GM12878 (cell line): ENCODE measurements around the gene SLC29A2.

Experiments
- ATF7 ChIP-seq: fragments of 450-650 bp; IDR thresholded peaks from 2 replicates; pipeline ENCODE4 v1.6.1; 2016; ENCODE audit warnings: low read depth, mild to moderate bottlenecking
- EP300 ChIP-seq, 2 experiments: fragments of 150-350 bp in 1 of 2; IDR thresholded peaks; 2 replicates each; pipeline ENCODE4 v1.6.1; 2011 to 2012; ENCODE audit warnings: low read depth in 2 of 2, low read length in 2 of 2, borderline replicate concordance in 1 of 2, improper control_type of control experiment in 1 of 2, inconsistent platforms in 1 of 2; ENCODE audit not compliant: control insufficient read depth in 1 of 2
- POLR2A ChIP-seq: IDR thresholded peaks from 2 replicates; pipeline ENCODE4 v1.6.1; 2011; ENCODE audit warnings: low read depth, mild to moderate bottlenecking, low read length
- TF ChIP-seq, protein P1 (sequence below), 3 experiments: IDR thresholded peaks in 2 of 3; conservative IDR thresholded peaks in 1 of 3; 2 replicates each; pipeline ENCODE4 v1.5.1; 2011; ENCODE audit warnings: low read depth in 3 of 3, low read length in 3 of 3, mild to moderate bottlenecking in 3 of 3, control low read depth in 2 of 3, moderate library complexity in 2 of 3, inconsistent platforms in 1 of 3, mixed read lengths in 1 of 3; ENCODE audit not compliant: control insufficient read depth in 2 of 3, insufficient read depth in 1 of 3; ENCODE audit errors: extremely low read depth in 1 of 3

DNA sequence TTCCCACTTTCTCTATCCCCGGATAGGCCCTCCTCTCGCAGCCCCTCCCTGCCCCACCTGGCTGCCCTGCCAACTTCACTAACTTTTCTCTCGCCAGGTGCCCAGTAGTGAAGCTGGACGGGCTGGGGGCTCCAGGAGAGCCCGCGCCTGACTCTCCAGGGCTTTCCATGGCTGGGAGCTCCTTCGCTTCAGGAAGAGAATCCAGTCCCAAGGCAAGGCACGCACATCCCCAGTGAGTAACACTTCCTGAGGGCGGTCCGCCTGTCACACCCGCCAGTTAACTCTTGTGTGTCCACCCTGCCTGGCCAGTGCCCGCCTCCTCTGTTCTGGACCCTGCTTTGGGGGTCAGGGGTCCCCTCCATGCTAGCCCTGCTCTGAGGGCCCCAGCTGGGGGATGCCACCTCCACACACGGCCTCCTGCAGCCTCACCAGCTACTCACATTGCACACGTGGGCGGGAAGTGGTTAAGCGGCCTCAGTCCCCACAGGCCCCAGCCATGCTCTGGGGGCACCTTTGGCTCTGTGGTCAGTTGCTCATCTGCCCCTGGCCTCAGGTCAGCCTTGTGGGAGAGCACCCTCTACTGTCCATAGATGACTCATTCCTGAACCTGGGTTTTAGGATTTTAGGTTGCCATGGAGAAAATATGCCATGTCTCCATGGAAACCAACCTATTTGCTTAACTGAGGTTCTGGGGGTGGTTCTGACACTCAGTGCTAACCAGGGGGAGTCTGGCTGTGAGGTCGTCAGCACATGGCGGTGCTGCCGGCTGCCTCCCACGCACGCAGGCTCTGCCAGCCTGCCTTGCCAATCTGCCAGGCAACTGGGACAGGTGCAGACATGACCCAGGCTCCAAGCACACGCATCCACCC, 35.1 kb downstream of the SLC29A2 start, which contains the start of gene RIN1:
- TF ChIP-seq ATF7 = peak; percentile 64
- TF ChIP-seq POLR2A = peak; percentile 41
- TF ChIP-seq, protein P1, sequence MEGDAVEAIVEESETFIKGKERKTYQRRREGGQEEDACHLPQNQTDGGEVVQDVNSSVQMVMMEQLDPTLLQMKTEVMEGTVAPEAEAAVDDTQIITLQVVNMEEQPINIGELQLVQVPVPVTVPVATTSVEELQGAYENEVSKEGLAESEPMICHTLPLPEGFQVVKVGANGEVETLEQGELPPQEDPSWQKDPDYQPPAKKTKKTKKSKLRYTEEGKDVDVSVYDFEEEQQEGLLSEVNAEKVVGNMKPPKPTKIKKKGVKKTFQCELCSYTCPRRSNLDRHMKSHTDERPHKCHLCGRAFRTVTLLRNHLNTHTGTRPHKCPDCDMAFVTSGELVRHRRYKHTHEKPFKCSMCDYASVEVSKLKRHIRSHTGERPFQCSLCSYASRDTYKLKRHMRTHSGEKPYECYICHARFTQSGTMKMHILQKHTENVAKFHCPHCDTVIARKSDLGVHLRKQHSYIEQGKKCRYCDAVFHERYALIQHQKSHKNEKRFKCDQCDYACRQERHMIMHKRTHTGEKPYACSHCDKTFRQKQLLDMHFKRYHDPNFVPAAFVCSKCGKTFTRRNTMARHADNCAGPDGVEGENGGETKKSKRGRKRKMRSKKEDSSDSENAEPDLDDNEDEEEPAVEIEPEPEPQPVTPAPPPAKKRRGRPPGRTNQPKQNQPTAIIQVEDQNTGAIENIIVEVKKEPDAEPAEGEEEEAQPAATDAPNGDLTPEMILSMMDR (IDR thresholded peaks at IDR 0.05 in 2 of 3, conservative IDR thresholded peaks at IDR 0.05 in 1 of 3; ENCODE audit: control insufficient read depth in 2 of 3, extremely low read depth in 1 of 3, insufficient read depth in 1 of 3, low read depth in 3 of 3, low read length in 3 of 3) = peak; percentile 23 to 57 (median 30); a peak in 4 of 6 replicates
- peak; percentile 57 to 64; a peak in 3 of 4 replicates for TF ChIP-seq EP300 (IDR thresholded peaks at IDR 0.05; ENCODE audit: borderline replicate concordance in 1 of 2, control insufficient read depth in 1 of 2, low read depth in 2 of 2, low read length in 2 of 2)
